Mesenteric fat pad (tissue), 1 donor: Measurements from ENCODE around the gene PIM3. TPM values are rescaled to one million over a fixed set of nuclear protein-coding genes. Genes with fewer than 3 reads are reported as not detected.
"Not testable (repeated sequence)": the region's sequence is repeated elsewhere in the genome, so short reads cannot be mapped to it uniquely, and the experiment has no call there.

Experiments
- DNase-seq: peaks from one replicate; pipeline ENCODE4 v3.0.0-alpha.2; 2020; ENCODE audit warnings: low spot score
- total RNA-seq: library from RNA; stranded (reverse); fragmentation: NEBNext Ultra II Directional; extraction: Animal tissue kit (Norgen Biotek cat#: 25700); gene quantifications from one replicate; pipeline ENCODE4 v1.2.1, GENCODE V29; 2021
- donor health status: DM: yes; HTN: yes; CAD: no.

Gene PIM3
- total RNA-seq, 1 donor from 2014 or later: 124 TPM

DNA sequence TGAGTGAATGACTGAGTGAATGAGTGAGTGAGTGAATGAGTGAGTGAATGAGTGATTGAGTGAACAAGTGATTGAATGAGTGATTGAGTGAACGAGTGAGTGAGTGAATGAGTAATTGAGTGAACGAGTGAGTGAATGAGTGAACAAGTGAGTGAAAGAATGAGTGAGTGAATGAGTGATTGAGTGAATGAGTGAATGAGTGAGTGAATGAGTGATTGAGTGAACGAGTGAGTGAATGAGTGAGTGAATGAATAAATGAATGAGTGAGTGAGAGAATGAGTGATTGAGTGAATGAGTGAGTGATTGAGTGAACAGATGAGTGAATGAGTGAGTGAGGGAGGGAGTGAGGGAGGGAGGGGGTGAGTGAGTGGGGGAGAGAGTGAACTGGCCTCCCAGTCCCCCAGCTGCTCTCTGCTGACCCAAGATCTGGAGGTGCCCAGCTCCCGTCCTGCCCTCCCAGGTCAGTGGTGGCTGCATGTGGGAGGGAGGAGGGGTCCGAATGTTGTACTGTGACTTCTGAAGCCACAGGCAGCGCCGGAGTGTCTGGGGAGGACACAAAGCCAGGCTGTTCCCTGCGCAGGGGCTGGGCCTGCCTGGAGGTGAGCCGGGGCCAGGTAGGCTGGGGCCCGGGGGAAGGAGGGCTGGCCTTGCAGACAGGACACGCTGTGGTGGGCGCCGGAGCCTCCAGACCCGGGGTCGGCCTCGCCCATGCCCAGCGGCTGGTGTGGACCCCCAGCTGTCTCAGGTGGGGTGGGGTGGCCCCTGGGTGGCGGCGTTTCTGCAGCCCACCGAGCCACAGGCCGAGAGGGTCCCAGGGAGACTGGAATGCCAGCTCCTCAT is 17.8 kb upstream of the PIM3 start:
- no peak for DNase-seq

DNA sequence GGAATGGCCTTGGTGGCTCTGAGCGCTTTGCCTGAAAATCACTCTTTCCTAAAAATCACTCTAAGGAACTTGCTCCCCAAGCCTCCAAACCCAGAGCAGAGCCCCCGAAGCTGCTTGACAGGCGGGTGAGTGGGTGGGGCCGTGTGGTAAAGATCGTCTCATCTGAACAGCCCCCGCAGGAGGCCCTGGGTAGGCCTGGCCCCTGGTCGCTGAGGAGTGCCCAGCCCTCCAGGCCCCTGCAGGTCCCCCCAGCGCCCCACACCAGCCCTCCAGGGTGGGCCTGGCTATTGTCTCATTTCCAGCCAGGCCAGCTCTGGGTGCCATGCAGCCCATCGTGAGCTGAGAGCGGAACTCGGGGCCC is 17.2 kb upstream of the PIM3 start:
- no peak for DNase-seq

GRCh38 chr22:49943771-49944398 is 16.7 kb upstream of the PIM3 start:
- DNase-seq: no peak

GRCh38 chr22:49944399-49944891 is 16.1 kb upstream of the PIM3 start:
- no peak for DNase-seq

- DNase-seq: not testable (repeated sequence)
Observed at GRCh38 chr22:49945042-49945794, 15.4 kb upstream of the PIM3 start.

- no peak for DNase-seq
Observed at GRCh38 chr22:49946612-49947295, 13.8 kb upstream of the PIM3 start.

- DNase-seq: no peak
Observed at GRCh38 chr22:49947296-49947622, 13.3 kb upstream of the PIM3 start.

DNA sequence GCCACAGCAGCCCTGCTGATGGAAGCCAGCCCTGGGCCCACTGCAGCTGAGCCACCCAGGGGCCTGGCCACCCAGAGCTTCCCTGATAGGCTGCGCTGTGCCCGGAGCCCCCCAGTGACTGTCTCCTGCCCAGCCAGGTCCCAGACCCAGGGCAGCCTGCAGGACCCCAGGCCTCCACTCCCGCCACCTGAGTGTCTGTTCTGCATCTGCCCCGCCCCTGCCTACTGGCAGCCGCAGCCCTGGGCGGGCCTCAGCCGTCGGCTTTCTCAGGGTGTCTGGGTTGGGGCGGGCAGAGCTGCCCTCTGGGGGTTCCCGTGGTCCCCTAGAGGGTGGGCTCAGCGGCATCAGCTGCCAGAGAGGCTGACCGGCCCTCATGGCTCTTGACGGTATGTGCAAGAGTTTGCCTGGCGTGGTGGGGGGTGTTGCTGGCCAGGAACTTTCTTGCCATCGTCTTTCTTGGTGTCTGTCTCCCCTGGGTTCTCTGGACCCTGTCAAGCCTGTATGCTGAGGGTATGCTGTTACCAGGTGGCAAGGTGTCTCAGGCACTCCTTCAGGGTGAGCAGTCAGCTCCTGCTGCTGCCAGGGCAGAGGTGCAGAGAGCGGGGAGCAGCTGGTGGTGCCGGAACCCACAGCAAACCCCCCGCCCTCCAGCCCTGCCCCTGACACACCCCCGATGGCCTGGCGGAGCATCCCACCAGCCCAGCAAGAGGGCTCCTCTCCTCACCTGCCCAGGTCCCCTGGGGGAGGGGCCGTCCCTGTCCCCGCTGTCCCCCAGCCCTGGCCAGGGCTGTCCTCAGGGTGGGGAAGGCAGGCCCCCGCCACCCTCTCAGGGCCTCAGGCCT is 12.2 kb upstream of the PIM3 start:
- no peak for DNase-seq

DNA sequence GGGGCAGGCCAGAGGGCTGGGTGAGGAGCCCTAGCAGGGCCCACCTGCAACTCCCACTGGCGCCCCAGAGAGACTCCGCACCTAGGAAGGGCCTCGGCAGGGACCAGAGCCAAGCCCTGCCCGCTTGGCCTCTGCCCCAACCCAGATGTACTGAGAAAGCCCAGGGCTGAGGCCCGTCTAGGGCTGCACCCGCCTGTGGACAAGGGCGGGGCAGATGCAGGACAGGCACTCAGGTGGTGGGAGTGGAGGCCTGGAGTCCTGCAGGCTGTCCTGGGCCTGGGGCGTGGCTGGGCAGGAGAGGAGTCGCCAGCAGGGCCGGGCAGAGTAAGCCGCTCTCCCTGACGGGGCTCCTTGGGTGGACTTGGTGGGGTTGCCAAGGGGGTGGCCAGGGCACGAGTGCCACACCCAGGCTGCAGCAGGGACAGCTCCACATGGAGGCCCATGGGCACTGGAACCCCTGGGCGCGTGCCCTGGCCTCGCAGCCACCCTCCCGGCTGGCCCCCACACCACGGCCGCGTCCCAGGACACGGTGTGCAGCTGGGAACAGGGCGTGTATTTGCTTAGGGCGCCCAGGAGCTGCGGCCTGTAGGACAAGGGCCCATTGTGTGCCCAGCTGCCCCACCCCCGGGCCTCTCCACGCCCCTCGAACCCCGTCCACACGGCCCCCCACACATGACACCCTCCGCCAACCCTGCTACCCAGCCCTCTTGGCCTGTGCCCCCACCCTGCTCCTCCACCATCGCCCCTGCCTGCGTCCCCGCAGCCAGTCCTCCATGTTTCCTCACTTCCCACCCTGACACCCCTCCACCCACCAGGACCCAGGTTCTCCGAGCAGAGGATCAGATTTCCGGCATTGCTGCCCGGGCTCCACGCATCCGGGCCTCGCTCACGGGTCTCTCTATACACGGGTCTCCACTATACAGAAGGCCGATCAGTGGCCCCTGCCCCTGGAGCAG is 11.3 kb upstream of the PIM3 start:
- no peak for DNase-seq

DNA sequence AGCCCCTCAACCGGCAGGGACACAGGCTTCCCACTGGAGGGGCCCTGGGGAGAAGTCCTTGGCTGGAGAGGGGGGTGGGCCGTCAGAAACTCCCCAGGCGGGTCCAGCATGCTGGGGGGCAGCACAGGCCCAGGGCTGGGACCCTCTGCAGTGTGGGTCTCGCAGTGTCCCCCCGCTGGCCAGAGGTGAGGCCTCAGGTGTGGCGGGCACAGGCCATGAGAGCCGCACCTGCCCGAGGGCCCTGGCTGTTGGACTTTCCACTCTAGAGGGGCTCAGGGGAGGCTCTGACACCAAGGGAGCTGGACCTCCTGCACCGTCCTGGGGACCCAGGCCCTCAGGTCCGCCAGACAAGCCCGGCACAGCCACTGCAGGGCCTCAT is 10.7 kb upstream of the PIM3 start:
- no peak for DNase-seq

DNA sequence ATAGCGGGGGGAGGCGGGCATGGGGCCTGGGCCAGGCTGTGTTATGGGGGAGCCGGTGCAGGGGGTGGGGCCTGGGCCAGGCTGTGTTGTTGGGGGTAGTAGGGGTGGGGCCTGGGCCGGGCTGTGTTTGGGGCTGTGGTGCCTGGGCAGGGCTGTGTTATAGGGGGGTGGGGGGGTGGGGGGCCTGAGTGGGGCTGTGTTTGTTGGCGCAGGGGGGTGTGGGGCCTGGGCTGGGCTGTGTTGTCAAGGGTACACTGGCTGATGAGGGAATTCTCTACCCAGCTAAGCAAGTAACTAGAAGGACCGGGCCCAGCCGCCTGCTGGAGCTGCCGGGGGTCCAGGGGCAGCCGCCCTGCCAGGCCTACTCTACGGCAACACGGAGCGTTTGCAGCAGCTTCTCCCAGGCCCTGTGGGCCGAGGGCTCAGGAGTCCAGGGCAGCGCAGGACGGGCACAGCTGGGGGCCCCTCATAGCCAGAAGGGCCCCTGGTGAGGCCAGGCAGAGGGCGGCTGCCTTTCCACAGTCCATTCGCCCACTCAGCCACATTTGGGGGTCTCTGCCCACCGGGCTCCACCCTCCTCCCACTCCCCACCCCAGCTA is 10.1 kb upstream of the PIM3 start:
- no peak for DNase-seq

DNA sequence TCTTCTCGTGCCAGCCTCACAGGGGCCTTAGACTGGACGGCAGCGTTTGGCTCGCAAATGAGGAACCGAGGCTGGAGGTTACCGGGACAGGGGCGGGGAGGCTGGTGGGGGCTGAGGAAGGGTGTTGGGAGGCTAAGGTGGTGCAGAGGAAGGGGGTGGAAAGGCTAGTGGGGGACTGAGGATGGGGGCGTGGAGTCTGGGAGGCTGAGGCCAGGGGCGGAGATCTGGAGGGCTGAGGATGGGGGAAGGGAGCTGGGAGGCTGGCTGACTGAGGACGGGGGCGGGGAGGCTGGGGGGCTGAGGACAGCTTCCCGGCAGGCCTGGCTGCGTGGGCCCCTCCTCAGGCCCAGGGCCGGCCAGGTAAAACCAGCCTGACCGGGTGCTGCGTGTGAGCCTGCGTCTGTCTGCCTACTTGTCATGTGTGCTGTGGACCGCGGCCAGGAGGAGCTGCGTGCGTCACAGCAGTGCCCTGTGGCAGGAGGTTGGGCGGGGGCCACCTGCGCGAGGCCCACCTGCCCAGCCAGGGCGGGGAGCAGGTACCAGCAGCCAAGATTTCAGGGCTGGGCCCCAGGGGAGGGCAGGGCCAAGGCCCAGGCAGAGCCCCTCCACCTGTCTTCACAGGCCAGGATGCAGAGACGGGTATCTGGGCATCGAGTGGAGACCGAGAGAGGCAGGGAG is 9.4 kb upstream of the PIM3 start:
- no peak for DNase-seq

DNA sequence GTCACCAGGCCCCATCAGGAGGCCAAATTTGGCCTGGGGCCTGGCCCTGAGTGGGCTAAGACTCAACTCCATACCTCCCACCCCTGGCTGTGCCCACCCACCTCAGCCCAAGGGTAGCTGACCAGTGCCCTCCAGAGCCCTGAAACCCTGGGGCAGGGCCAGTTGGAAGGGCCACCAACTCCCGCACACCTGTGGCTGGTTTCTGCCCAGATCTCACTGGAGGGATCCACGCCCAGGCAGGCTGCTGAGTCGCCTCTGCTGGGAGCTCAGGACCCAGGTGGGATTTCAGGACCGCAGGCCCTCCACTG is 8.9 kb upstream of the PIM3 start:
- DNase-seq: no peak

DNA sequence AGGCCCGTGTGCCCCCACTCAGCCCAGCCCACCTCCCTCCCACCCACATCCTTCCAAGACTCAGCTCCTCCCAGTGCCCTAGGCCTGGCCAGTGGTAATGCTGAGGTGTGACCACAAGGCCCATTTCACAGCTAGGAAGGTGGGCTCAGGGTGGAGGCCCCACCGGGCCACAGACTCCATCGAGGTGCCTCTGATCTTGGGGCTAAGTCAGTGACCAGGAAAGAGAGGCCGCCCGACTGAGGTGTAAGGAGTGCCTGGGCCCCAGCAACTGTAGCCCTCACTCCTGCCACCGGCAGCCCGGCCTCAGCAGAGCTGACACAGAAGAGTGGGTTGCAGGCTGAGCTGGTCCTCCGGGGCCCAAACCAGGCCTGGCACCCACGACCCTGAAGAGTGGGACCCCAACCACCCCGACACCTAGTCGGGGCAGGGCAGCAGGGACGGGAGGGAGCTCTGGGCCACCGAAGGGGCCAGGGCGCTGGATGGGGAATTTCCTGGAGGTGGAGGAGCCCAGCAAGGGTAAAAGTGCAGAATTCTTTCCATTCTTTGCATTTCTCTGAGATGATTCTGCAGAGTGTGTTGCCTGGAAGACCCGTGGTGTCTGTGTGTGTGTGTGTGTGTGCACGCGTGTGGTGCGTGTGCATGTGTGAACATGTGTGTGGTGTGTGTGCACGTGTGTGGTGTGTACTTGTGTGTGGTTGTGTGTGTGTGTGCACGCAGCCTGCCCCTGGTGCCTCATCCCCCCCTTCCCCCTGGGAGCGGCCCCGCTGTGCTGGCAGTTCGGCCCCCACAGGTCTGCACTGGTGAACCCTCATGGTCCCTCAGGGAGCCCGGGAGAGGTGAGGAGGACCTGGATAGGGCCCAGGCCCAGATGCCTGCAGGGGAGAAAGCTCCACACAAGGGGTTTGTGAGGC is 8.3 kb upstream of the PIM3 start:
- DNase-seq: no peak

DNA sequence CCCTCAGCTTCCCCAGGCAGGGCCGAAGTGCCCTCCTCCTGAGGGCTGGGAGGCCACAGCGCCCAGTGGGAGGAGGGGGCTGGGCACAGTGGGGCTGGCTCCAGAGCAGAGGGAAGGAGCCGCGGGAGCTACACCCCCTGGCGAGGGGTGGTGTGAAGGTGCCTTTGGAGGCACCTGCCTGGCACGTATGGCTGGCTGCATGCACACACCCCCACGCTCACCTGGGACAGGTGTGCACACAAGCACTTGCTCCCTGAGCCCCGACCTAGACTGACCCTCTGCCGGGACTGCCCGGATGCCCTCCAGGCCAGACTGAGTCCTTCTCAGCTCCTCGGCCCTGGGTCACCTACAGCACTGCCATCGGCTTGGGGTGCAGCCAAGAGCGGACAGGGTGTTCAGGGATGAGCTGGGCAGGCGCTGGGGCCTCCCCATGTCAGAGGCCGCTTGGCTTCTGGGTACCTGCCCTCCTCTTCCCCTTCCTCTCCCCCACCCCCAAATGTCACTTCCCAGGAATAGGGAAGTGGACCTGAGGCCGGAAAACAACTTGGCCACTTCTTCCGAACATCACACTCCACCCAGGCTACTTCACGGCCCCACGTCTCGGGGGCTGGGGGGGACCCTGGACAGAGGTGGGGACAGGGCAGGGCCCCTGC is 7.4 kb upstream of the PIM3 start:
- DNase-seq: no peak

DNA sequence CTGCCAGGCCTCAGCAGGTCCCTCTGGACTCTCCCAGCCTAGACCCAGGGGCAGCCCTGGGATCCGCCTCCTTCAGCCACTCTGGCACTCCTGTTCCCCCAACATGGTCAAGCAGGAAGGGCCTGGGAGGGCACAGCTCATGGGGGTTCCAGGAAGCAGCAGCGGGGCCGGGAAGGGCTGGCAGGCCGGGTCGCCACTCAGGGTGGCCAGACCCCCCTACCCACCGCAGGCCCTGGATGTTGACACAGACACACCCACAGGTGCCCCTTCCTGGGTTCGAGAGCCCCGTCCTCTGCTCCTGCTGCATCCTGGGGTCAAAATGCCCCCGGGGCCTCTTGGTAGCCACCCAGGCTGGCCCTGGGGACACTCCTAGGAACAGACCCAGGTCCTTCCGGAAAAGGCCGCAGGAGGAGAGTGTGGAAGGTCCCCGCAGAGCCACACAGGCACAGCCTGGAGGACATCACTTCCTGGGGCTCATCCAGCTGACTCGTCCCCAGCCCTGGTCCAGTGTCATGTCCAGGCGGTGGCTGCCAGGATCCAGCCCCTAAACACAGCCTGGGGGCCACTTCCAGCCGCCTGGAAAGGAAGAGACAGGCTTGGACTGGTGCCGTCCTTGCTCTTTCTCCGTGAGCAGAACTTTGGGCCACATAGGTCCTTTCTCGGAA is 6.8 kb upstream of the PIM3 start:
- no peak for DNase-seq

- no peak for DNase-seq
Observed at GRCh38 chr22:49954354-49954753, 6.2 kb upstream of the PIM3 start.
